ENCODE data around the gene STXBP2.
"Not testable (repeated sequence)": the region's sequence is repeated elsewhere in the genome, so short reads cannot be mapped to it uniquely, and the experiment has no call there.

Gene STXBP2

DNA sequence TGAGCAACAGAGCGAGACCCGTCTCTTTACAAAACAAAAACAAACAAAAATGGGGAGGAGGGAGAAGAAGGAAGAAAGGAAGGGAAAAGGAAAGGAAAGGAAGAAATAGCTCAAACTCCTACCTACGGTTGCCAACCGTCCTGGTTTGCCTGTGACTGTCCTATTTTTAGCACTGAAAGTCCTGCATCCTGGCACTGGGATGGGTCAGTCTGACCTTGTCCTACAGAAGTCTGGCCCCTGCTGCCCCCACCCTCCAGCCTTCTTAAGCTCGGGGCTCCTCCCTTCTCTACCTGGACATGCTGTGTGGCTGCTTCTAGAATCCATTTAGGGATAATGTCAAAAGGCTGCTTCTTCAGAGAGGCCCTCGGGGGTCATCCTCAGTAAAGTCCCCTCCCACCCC, 1.2 kb upstream of the STXBP2 start:
- no peak for DNase-seq

DNA sequence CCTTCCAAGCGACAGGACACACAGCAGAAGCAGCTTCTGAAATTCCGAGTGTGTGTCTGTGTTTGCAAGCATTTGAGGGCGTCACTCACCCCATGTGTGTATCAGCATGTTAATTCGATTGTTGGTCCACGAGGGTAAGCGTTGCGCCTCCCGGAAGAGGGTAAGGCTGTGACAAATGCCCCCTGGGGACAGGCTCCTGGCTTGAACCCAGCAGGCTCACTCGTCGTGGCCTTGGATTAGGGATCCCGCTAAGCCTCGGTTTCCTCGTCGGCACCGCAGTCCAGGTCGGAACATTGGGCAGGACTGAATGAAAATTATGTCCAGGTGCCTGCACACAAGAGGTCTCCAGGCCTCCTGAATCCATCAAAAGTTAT, 606 bp upstream of the STXBP2 start:
- DNase-seq, result no peak

GRCh38 chr19:7637374-7638256, 705 bp downstream of the STXBP2 start:
- DNase-seq, result no peak

GRCh38 chr19:7638802-7639465, 2.0 kb downstream of the STXBP2 start:
- DNase-seq, result no peak

GRCh38 chr19:7639863-7640348, 3.0 kb downstream of the STXBP2 start:
- no peak for DNase-seq

DNA sequence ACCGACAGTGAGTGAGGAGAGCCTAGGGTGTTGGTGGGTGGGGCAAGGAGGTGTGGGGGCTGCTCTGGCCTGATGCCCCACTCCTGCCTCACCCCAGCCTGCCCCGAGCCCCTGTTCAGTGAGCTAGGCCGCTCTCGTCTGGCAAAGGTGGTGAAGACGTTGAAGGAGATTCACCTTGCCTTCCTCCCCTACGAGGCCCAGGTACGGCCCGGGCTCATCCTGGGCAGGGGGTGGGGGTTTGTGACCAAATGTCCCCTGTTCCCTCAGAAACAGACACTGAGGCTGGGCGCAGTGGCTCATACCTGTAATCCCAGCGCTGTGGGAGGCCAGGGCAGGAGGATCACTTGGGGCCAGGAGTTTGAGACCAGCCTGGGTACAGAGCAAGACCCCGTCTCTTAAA, 3.9 kb downstream of the STXBP2 start:
- no peak for DNase-seq

GRCh38 chr19:7641290-7642276, 4.7 kb downstream of the STXBP2 start:
- DNase-seq, result no peak

- DNase-seq, result no peak
Observed at GRCh38 chr19:7642295-7643030, 5.6 kb downstream of the STXBP2 start.

GRCh38 chr19:7643031-7643415, 6.1 kb downstream of the STXBP2 start:
- DNase-seq, result no peak

GRCh38 chr19:7643629-7644549, 7.0 kb downstream of the STXBP2 start:
- DNase-seq, result not testable (repeated sequence)

DNA sequence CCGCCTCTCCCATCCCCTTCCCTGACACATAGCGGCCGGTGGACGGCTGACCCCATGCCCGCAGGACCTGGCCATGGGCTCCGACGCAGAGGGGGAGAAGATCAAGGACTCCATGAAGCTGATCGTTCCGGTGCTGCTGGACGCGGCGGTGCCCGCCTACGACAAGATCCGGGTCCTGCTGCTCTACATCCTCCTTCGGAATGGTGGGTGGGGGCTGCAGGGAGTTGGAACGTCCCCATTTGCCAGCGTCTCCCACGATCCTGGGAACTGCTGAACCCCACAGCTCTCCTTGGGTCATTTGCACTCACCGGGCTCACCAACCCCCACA, 7.6 kb downstream of the STXBP2 start:
- no peak for DNase-seq

DNA sequence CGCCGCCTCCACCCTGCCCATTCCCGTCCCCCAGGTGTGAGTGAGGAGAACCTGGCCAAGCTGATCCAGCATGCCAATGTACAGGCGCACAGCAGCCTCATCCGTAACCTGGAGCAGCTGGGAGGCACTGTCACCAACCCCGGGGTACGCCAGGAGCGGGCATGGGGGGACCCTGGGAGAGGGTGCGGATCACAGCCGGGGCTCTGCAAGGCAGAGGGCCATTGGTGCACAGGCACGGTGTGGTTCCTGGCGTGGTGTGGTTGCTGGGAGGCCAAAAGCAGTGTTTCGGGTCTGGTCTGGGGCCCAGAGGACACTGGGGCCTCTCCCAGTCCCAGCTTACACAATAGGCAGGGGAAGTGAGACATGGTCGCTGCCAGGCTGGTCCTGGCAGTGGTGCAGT, 8.3 kb downstream of the STXBP2 start:
- no peak for DNase-seq

DNA sequence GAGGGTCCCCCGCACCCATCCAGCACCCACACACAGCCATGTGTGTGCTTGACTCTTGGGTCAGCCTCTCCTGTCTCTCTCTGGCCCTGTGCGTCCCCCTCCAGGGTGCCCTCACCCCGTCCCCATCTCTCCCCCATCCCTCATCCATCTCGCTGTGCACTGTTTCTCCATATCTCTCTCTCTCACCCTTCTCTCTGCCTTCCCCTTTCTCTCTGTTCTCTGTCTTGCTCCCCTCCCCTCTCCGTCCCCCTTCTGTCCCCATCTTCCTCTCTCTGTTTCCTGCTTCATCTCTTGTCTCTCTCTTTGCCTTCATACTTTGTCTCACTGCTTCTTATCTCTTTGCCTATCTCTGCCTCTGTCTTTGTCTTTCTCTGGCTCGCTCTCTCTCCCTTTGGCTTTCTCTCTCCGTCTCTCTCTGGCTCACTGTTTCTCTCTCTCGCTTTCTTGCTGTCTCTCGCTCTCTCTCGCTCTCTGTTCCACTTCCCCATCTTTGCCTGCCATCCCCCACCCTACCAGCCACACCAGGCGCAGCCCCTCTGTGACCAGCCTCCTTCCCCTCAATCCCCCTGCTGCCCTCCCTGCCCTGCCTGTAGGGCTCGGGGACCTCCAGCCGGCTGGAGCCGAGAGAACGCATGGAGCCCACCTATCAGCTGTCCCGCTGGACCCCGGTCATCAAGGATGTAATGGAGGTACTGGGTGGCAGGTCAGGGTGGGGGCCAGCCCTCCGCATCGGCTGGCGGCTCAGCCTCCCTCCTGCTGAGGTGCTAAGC, 8.9 kb downstream of the STXBP2 start:
- no peak for DNase-seq

DNA sequence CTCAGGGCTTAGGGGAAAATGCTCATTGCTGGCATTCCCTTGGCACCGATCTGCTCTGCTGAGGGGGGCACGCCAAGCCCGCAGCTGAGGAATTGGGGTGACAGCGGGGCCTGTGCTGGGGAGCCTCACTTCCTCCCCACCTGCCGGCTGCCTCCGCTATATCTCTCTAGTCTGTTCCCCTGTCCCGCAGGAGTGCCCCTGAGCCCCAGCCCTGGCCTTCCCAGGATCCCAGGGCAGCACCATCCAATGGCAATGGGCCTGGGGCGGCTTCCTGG, 9.5 kb downstream of the STXBP2 start:
- DNase-seq, result no peak

GRCh38 chr19:7647156-7647555, 10.2 kb downstream of the STXBP2 start:
- no peak for DNase-seq

- no peak for DNase-seq
Observed at GRCh38 chr19:7648265-7649014, 11.5 kb downstream of the STXBP2 start.

GRCh38 chr19:7650148-7650547, 13.2 kb downstream of the STXBP2 start:
- DNase-seq, result no peak

DNA sequence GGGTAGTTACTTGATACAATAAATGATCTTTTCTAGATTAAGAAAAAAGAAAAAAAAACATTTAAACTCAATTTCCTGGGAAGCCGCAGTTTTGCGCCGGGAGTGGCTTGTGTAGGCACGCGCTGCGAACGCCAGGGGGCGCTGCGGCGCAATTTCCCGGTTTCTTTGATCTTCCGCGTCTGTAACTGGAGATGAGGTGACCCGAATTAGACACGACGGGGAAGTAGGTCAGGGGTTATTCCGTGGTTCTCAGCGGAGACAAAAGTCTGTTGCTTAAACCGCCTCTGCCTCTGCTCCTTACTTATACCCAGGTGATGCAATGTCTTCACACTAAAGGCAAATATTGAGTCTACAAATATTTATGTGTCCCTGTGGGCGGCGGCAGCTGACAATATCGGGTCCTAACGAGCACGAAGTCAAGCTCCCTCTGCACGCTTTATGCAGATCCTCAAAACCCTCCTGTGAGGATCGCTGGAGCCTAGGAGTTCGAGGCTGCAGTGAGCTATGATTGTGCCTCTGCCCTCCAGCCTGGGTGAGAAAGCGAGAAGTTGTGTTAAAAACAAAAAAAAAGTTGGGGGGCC, 15.2 kb downstream of the STXBP2 start:
- peak; percentile 56 for DNase-seq

DNA sequence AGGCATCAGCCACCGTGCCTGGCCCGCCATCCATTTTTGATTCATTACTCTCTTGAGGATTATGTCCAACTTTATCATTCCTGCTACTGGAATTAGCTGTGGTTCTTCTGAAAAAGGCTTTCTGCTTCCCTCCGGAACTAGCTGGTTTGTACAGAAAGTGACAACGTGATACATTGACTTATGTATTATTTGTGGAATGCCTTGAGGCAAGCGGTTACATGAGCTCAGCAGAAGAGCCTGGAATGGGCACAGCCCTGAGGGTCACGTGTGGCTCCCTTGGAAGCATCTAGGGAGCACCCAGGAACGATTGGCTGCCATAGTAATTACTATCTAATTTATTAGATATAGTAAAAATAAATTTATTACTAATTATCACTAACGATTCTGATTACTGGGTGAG, 17.5 kb downstream of the STXBP2 start:
- peak; percentile 36 for DNase-seq

GRCh38 chr19:7655581-7655980, 18.7 kb downstream of the STXBP2 start:
- no peak for DNase-seq

Measured in EL (cell line).